Fibroblast of pulmonary artery (primary cell): ENCODE data around the gene SIGLEC1.

ENCODE experiments used
- DNase-seq: peaks from one replicate; pipeline ENCODE4 v3.0.0-alpha.2; 2010; ENCODE audit warnings: low read depth
- H3K4me3 ChIP-seq: replicated peaks from 2 replicates; pipeline ENCODE4 v1.5.1; 2011; ENCODE audit warnings: low read depth, mild to moderate bottlenecking, control low read depth, low read length, moderate library complexity
- CTCF ChIP-seq: IDR thresholded peaks from 2 replicates; pipeline ENCODE4 v1.5.1; 2011; ENCODE audit warnings: mild to moderate bottlenecking, control low read depth, low read length, inconsistent platforms; ENCODE audit errors: missing control alignments

Gene SIGLEC1

GRCh38 chr20:3733119-3733995 lies 21.0 kb upstream of the SIGLEC1 start:
- DNase-seq, result no peak
- no peak overlapping the region for H3K4me3 ChIP-seq
- no peak for TF ChIP-seq CTCF

- peak within 1 kb of the TSS; percentile 14 for H3K4me3 ChIP-seq
- no peak for TF ChIP-seq CTCF
- no peak for DNase-seq
Observed at GRCh38 chr20:3732327-3733118, 20.1 kb upstream of the SIGLEC1 start, which contains the start of gene HSPA12B. Gene HSPA12B (plus strand): TSS chr20:3732685. CDS start chr20:3738675, 5,990 bp downstream.

- DNase-seq, result no peak
- no peak overlapping the region for H3K4me3 ChIP-seq
- no peak for TF ChIP-seq CTCF
Observed at GRCh38 chr20:3731944-3732326, 19.5 kb upstream of the SIGLEC1 start.

GRCh38 chr20:3730803-3731672 lies 18.6 kb upstream of the SIGLEC1 start:
- no peak for TF ChIP-seq CTCF
- no peak overlapping the region for H3K4me3 ChIP-seq
- DNase-seq, result no peak

- no peak overlapping the region for H3K4me3 ChIP-seq
- TF ChIP-seq CTCF, result no peak
- DNase-seq, result no peak
Observed at GRCh38 chr20:3729811-3730540, 17.6 kb upstream of the SIGLEC1 start.

- DNase-seq, result no peak
Observed at GRCh38 chr20:3729378-3729777, 17.0 kb upstream of the SIGLEC1 start.

More at GRCh38 chr20:3729378-3729777, 17.0 kb upstream of the SIGLEC1 start:
- no peak for TF ChIP-seq CTCF
- no peak overlapping the region for H3K4me3 ChIP-seq
